ENCODE data around the gene CTBP1. TPM values are rescaled to one million over a fixed set of nuclear protein-coding genes. Genes with fewer than 3 reads are reported as not detected.

CTBP1 gene
- total and polyA plus RNA-seq, 4 donors = 98.8 to 232 (median 168) TPM

- H3K4me1 ChIP-seq (ENCODE audit: control insufficient read depth, insufficient read depth, low read length) = peaks cover 3% of the 10 kb centered on the region
- H3K9me3 ChIP-seq (ENCODE audit: control insufficient read depth, insufficient read depth, low read length) = no peaks in the 10 kb centered on the region
- DNase-seq (ENCODE audit: low read depth in 4 of 6, low spot score in 6 of 6) = no peak
- no peaks in the 10 kb centered on the region for H3K27me3 ChIP-seq (ENCODE audit: control insufficient read depth, insufficient read depth, low read length)
- 89% methylated on average over 16 of the region's 16 CpGs for WGBS (ENCODE audit: insufficient coverage)
- no peak overlapping the region for H3K27ac ChIP-seq (ENCODE audit: low read depth, low read length)
- peaks cover 85% of the 10 kb centered on the region for H3K36me3 ChIP-seq (ENCODE audit: control insufficient read depth, insufficient read depth, low read length)
- no peak overlapping the region for H3K4me3 ChIP-seq (ENCODE audit: low read depth, low read length)
Observed at GRCh38 chr4:1220566-1220965, 28.4 kb downstream of the CTBP1 start.

- peaks cover 85% of the 10 kb centered on the region for H3K36me3 ChIP-seq (ENCODE audit: control insufficient read depth, insufficient read depth, low read length)
- DNase-seq (ENCODE audit: low read depth in 4 of 6, low spot score in 6 of 6) = no peak
- H3K9me3 ChIP-seq (ENCODE audit: control insufficient read depth, insufficient read depth, low read length) = no peaks in the 10 kb centered on the region
- no peak overlapping the region for H3K27ac ChIP-seq (ENCODE audit: low read depth, low read length)
- H3K27me3 ChIP-seq (ENCODE audit: control insufficient read depth, insufficient read depth, low read length) = no peaks in the 10 kb centered on the region
- 80% methylated on average over 1 of the region's 7 CpGs for WGBS (ENCODE audit: insufficient coverage)
- H3K4me1 ChIP-seq (ENCODE audit: control insufficient read depth, insufficient read depth, low read length) = peaks cover 3% of the 10 kb centered on the region
- H3K4me3 ChIP-seq (ENCODE audit: low read depth, low read length) = no peak overlapping the region
Observed at GRCh38 chr4:1219566-1219950, 29.4 kb downstream of the CTBP1 start.

- Histone ChIP-seq H3K4me3 (ENCODE audit: low read depth, low read length) (no peak overlapping the region), H3K36me3 (ENCODE audit: control insufficient read depth, insufficient read depth, low read length) (peaks cover 85% of the 10 kb centered on the region), H3K9me3 (ENCODE audit: control insufficient read depth, insufficient read depth, low read length) (no peaks in the 10 kb centered on the region), H3K27me3 (ENCODE audit: control insufficient read depth, insufficient read depth, low read length) (no peaks in the 10 kb centered on the region), H3K27ac (ENCODE audit: low read depth, low read length) (no peak overlapping the region), H3K4me1 (ENCODE audit: control insufficient read depth, insufficient read depth, low read length) (peaks cover 3% of the 10 kb centered on the region)
- no CpG with 5 or more reads among the region's 21 CpGs for WGBS (ENCODE audit: insufficient coverage)
- DNase-seq (ENCODE audit: low read depth in 4 of 6, low spot score in 6 of 6) = no peak
Observed at GRCh38 chr4:1218634-1219565, 30.0 kb downstream of the CTBP1 start.

- 93% methylated on average over 21 of the region's 27 CpGs for WGBS (ENCODE audit: insufficient coverage)
- H3K27ac ChIP-seq (ENCODE audit: low read depth, low read length) = no peak overlapping the region
- DNase-seq (ENCODE audit: low read depth in 4 of 6, low spot score in 6 of 6) = no peak
- H3K36me3 ChIP-seq (ENCODE audit: control insufficient read depth, insufficient read depth, low read length) = peaks cover 85% of the 10 kb centered on the region
- H3K9me3 ChIP-seq (ENCODE audit: control insufficient read depth, insufficient read depth, low read length) = no peaks in the 10 kb centered on the region
- no peak overlapping the region for H3K4me3 ChIP-seq (ENCODE audit: low read depth, low read length)
- H3K27me3 ChIP-seq (ENCODE audit: control insufficient read depth, insufficient read depth, low read length) = no peaks in the 10 kb centered on the region
- H3K4me1 ChIP-seq (ENCODE audit: control insufficient read depth, insufficient read depth, low read length) = peaks cover 8% of the 10 kb centered on the region
Observed at GRCh38 chr4:1217366-1217765, 31.6 kb downstream of the CTBP1 start.

- no peak for DNase-seq (ENCODE audit: low read depth in 4 of 6, low spot score in 6 of 6)
- H3K4me3 ChIP-seq (ENCODE audit: low read depth, low read length) = no peak overlapping the region
- WGBS (ENCODE audit: insufficient coverage) = 90% methylated on average over 21 of the region's 21 CpGs
- H3K27ac ChIP-seq (ENCODE audit: low read depth, low read length) = no peak overlapping the region
- no peaks in the 10 kb centered on the region for H3K27me3 ChIP-seq (ENCODE audit: control insufficient read depth, insufficient read depth, low read length)
- peaks cover 12% of the 10 kb centered on the region for H3K4me1 ChIP-seq (ENCODE audit: control insufficient read depth, insufficient read depth, low read length)
- no peaks in the 10 kb centered on the region for H3K9me3 ChIP-seq (ENCODE audit: control insufficient read depth, insufficient read depth, low read length)
- peaks cover 85% of the 10 kb centered on the region for H3K36me3 ChIP-seq (ENCODE audit: control insufficient read depth, insufficient read depth, low read length)
Observed at GRCh38 chr4:1216869-1217294, 32.0 kb downstream of the CTBP1 start.

GRCh38 chr4:1216076-1216614 lies 32.8 kb downstream of the CTBP1 start:
- H3K27me3 ChIP-seq (ENCODE audit: control insufficient read depth, insufficient read depth, low read length) = no peaks in the 10 kb centered on the region
- DNase-seq (ENCODE audit: low read depth in 4 of 6, low spot score in 6 of 6) = no peak
- 95% methylated on average over 31 of the region's 34 CpGs for WGBS (ENCODE audit: insufficient coverage)
- H3K27ac ChIP-seq (ENCODE audit: low read depth, low read length) = no peak overlapping the region
- H3K9me3 ChIP-seq (ENCODE audit: control insufficient read depth, insufficient read depth, low read length) = no peaks in the 10 kb centered on the region
- peaks cover 83% of the 10 kb centered on the region for H3K36me3 ChIP-seq (ENCODE audit: control insufficient read depth, insufficient read depth, low read length)
- H3K4me1 ChIP-seq (ENCODE audit: control insufficient read depth, insufficient read depth, low read length) = peaks cover 18% of the 10 kb centered on the region
- H3K4me3 ChIP-seq (ENCODE audit: low read depth, low read length) = no peak overlapping the region

- Histone ChIP-seq H3K4me1 (ENCODE audit: control insufficient read depth, insufficient read depth, low read length) (peaks cover 25% of the 10 kb centered on the region), H3K9me3 (ENCODE audit: control insufficient read depth, insufficient read depth, low read length) (no peaks in the 10 kb centered on the region), H3K27ac (ENCODE audit: low read depth, low read length) (no peak overlapping the region), H3K36me3 (ENCODE audit: control insufficient read depth, insufficient read depth, low read length) (peaks cover 84% of the 10 kb centered on the region), H3K27me3 (ENCODE audit: control insufficient read depth, insufficient read depth, low read length) (no peaks in the 10 kb centered on the region), H3K4me3 (ENCODE audit: low read depth, low read length) (no peak overlapping the region)
- WGBS (ENCODE audit: insufficient coverage) = 91% methylated on average over 31 of the region's 31 CpGs
- no peak for DNase-seq (ENCODE audit: low read depth in 4 of 6, low spot score in 6 of 6)
Observed at GRCh38 chr4:1215141-1216075, 33.5 kb downstream of the CTBP1 start.

GRCh38 chr4:1214101-1215095 lies 34.5 kb downstream of the CTBP1 start:
- Histone ChIP-seq H3K9me3 (ENCODE audit: control insufficient read depth, insufficient read depth, low read length) (no peaks in the 10 kb centered on the region), H3K4me3 (ENCODE audit: low read depth, low read length) (no peak overlapping the region), H3K27ac (ENCODE audit: low read depth, low read length) (no peak overlapping the region), H3K4me1 (ENCODE audit: control insufficient read depth, insufficient read depth, low read length) (peaks cover 35% of the 10 kb centered on the region), H3K36me3 (ENCODE audit: control insufficient read depth, insufficient read depth, low read length) (peaks cover 93% of the 10 kb centered on the region), H3K27me3 (ENCODE audit: control insufficient read depth, insufficient read depth, low read length) (no peaks in the 10 kb centered on the region)
- WGBS (ENCODE audit: insufficient coverage) = 90% methylated on average over 47 of the region's 48 CpGs
- DNase-seq (ENCODE audit: low read depth in 4 of 6, low spot score in 6 of 6) = no peak

All from spinal cord (tissue), 10 donors.